H1 (cell line): Measurements from ENCODE around the gene LYPD6B. TPM values are rescaled to one million over a fixed set of nuclear protein-coding genes. Genes with fewer than 3 reads are reported as not detected.

Experiments used
- CTCF ChIA-PET: fragments of 300-600 bp; sonication (Branson Sonifier 250); formaldehyde crosslinking; loops from one replicate; lab custom pipeline; 2021; ENCODE audit not compliant: partially characterized antibody; lab: Charles Lee
- POLR2A ChIA-PET: fragments of 300-600 bp; sonication (Branson Sonifier 250); formaldehyde crosslinking; loops from one replicate; lab custom pipeline; 2021; ENCODE audit warnings: inconsistent platforms; ENCODE audit not compliant: partially characterized antibody; lab: Charles Lee
- DNase-seq, 2 experiments: peaks; one replicate each; pipeline versions ENCODE4 v3.0.0 to v3.0.0-alpha.2; 2010 to 2022; ENCODE audit warnings: low spot score in 2 of 2, low read depth in 1 of 2, mixed read lengths in 1 of 2
- FAIRE-seq: peaks from 2 replicates; lab custom pipeline; 2011; peaks lifted over from hg19 to GRCh38; lab: Jason Lieb, UNC
- H2AFZ ChIP-seq: 2 replicates; pipeline ENCODE4 v1.8.1; 2012; ENCODE audit warnings: low read length, inconsistent platforms
- H2AK5ac ChIP-seq: 2 replicates; pipeline ENCODE4 v1.6.1; 2013; ENCODE audit warnings: low read depth, low read length
- H2BK120ac ChIP-seq: replicated peaks from 2 replicates; pipeline ENCODE3; 2013; ENCODE audit warnings: low read depth, low read length, inconsistent platforms
- H2BK12ac ChIP-seq: 2 replicates; pipeline ENCODE4 v1.6.1; 2013; ENCODE audit warnings: low read depth, low read length
- H2BK15ac ChIP-seq: 2 replicates; pipeline ENCODE4 v1.6.1; 2013; ENCODE audit warnings: low read length
- H2BK20ac ChIP-seq: 2 replicates; pipeline ENCODE4 v1.6.1; 2013; ENCODE audit warnings: low read length
- H2BK5ac ChIP-seq: 2 replicates; pipeline ENCODE4 v1.6.1; 2013; ENCODE audit warnings: low read depth, low read length
- H3K14ac ChIP-seq: 2 replicates; pipeline ENCODE4 v1.6.1; 2013; ENCODE audit warnings: inconsistent platforms; ENCODE audit not compliant: insufficient read length
- H3K18ac ChIP-seq: 2 replicates; pipeline ENCODE4 v1.6.1; 2013; ENCODE audit warnings: low read length; ENCODE audit errors: extremely low read depth
- H3K23ac ChIP-seq: 2 replicates; pipeline ENCODE4 v1.6.1; 2013; ENCODE audit warnings: inconsistent platforms; ENCODE audit not compliant: insufficient read length
- H3K23me2 ChIP-seq: 2 replicates; pipeline ENCODE4 v1.6.1; 2013; ENCODE audit warnings: low read depth, low read length
- H3K27ac ChIP-seq: 2 replicates; pipeline ENCODE4 v1.6.1; 2011; ENCODE audit warnings: low read depth, low read length, inconsistent platforms
- H3K27me3 ChIP-seq, 4 experiments: replicated peaks in 1 of 4; 1 replicate in 1 of 4; 2 replicates in 3 of 4; pipeline versions ENCODE4 v1.6.1 to v1.8.1; 2011 to 2013; ENCODE audit warnings: low read length in 3 of 4, mild to moderate bottlenecking in 3 of 4, inconsistent platforms in 2 of 4, mixed read lengths in 2 of 4, moderate library complexity in 1 of 4; ENCODE audit not compliant: control insufficient read depth in 3 of 4, insufficient read depth in 3 of 4; ENCODE audit errors: extremely low read depth in 1 of 4
- H3K36me3 ChIP-seq, 4 experiments: 2 replicates each; pipeline versions ENCODE4 v1.6.1 to v1.8.1; 2011 to 2013; ENCODE audit warnings: mild to moderate bottlenecking in 4 of 4, low read length in 3 of 4, moderate library complexity in 2 of 4, control low read depth in 1 of 4, inconsistent platforms in 1 of 4; ENCODE audit not compliant: insufficient read depth in 4 of 4, control insufficient read depth in 2 of 4
- H3K4ac ChIP-seq: replicated peaks from 2 replicates; pipeline ENCODE3; 2013; ENCODE audit warnings: low read length, low read depth, mixed read lengths, inconsistent platforms; ENCODE audit not compliant: insufficient read length
- H3K4me1 ChIP-seq, 4 experiments: replicated peaks in 1 of 4; 1 replicate in 1 of 4; 2 replicates in 3 of 4; pipeline versions ENCODE4 v1.6.1 to v1.8.1; 2011 to 2013; ENCODE audit warnings: low read length in 3 of 4, inconsistent platforms in 2 of 4, mixed read lengths in 1 of 4; ENCODE audit not compliant: insufficient read depth in 4 of 4, control insufficient read depth in 3 of 4
- H3K4me2 ChIP-seq, 2 experiments: 2 replicates each; pipeline versions ENCODE4 v1.6.1 to v1.8.1; 2011 to 2013; ENCODE audit warnings: low read depth in 2 of 2, low read length in 2 of 2, control low read depth in 1 of 2, inconsistent platforms in 1 of 2, mild to moderate bottlenecking in 1 of 2; ENCODE audit not compliant: insufficient read depth in 1 of 2
- H3K4me3 ChIP-seq, 4 experiments: fragments of 200-600, 300-600 bp in 1 of 4; sonication (generic), shearing (Covaris generic), sonication (Bioruptor Twin) in 1 of 4; 2 replicates each; pipeline versions ENCODE4 v1.5.1 to v1.8.1; 2011 to 2016; ENCODE audit warnings: low read length in 4 of 4, low read depth in 3 of 4, control low read depth in 2 of 4, inconsistent platforms in 2 of 4, mild to moderate bottlenecking in 2 of 4, mixed read lengths in 1 of 4, moderate library complexity in 1 of 4; ENCODE audit not compliant: insufficient read depth in 2 of 4; ENCODE audit errors: extremely low read depth in 1 of 4
- H3K56ac ChIP-seq: replicated peaks from 2 replicates; pipeline ENCODE3; 2013; ENCODE audit warnings: low read depth, mild to moderate bottlenecking, mixed read lengths, low read length, inconsistent platforms; ENCODE audit not compliant: insufficient read length
- H3K79me1 ChIP-seq: 2 replicates; pipeline ENCODE4 v1.6.1; 2013; ENCODE audit warnings: low read depth, low read length, control low read depth
- H3K79me2 ChIP-seq, 2 experiments: 2 replicates each; pipeline versions ENCODE4 v1.6.1 to v1.8.1; 2012 to 2013; ENCODE audit warnings: low read length in 2 of 2, mild to moderate bottlenecking in 2 of 2, inconsistent platforms in 1 of 2; ENCODE audit not compliant: insufficient read depth in 2 of 2, control insufficient read depth in 1 of 2
- H3K9ac ChIP-seq, 4 experiments: replicated peaks in 1 of 4; 1 replicate in 1 of 4; 2 replicates in 3 of 4; pipeline versions ENCODE4 v1.6.1 to v1.8.1; 2011 to 2013; ENCODE audit warnings: low read depth in 3 of 4, low read length in 3 of 4, control low read depth in 2 of 4, mild to moderate bottlenecking in 2 of 4, moderate library complexity in 2 of 4, inconsistent platforms in 1 of 4; ENCODE audit errors: extremely low read depth in 1 of 4
- H3K9me3 ChIP-seq, 2 experiments: 2 replicates each; pipeline versions ENCODE4 v1.6.1 to v1.8.1; 2012 to 2013; ENCODE audit warnings: mild to moderate bottlenecking in 2 of 2, moderate library complexity in 2 of 2, control low read depth in 1 of 2, inconsistent platforms in 1 of 2, low read depth in 1 of 2, low read length in 1 of 2, mixed read lengths in 1 of 2; ENCODE audit not compliant: insufficient read depth in 2 of 2
- H4K20me1 ChIP-seq, 2 experiments: replicated peaks in 1 of 2; 2 replicates each; pipeline versions ENCODE3 to v1.8.1; 2011 to 2013; ENCODE audit warnings: inconsistent platforms in 2 of 2, low read length in 2 of 2, mild to moderate bottlenecking in 1 of 2; ENCODE audit not compliant: insufficient read depth in 2 of 2, control insufficient read depth in 1 of 2
- H4K5ac ChIP-seq: 2 replicates; pipeline ENCODE4 v1.6.1; 2013; ENCODE audit warnings: low read length, low read depth, mixed read lengths, inconsistent platforms; ENCODE audit not compliant: insufficient read length
- H4K8ac ChIP-seq: 2 replicates; pipeline ENCODE4 v1.8.0; 2013; ENCODE audit warnings: mild to moderate bottlenecking, moderate library complexity, low read length, inconsistent platforms; ENCODE audit not compliant: insufficient read depth; ENCODE audit errors: extremely low read depth
- H4K91ac ChIP-seq: replicated peaks from 2 replicates; pipeline ENCODE3; 2013; ENCODE audit warnings: low read length, mixed read lengths, inconsistent platforms; ENCODE audit not compliant: insufficient read length
- CHD2 ChIP-seq: IDR thresholded peaks from 2 replicates; pipeline ENCODE4 v1.6.1; 2012; ENCODE audit warnings: low read length, improper control_type of control experiment
- CTBP2 ChIP-seq: IDR thresholded peaks from 2 replicates; pipeline ENCODE4 v1.7.0; 2011; ENCODE audit warnings: borderline replicate concordance, mild to moderate bottlenecking, moderate library complexity, mixed read lengths, low read length; ENCODE audit not compliant: insufficient read depth, insufficient read length
- FOSL1 ChIP-seq: IDR thresholded peaks from 2 replicates; pipeline ENCODE4 v1.6.1; 2011; ENCODE audit warnings: mild to moderate bottlenecking, low read depth, low read length, moderate library complexity; ENCODE audit not compliant: insufficient read depth
- NANOG ChIP-seq: IDR thresholded peaks from 2 replicates; pipeline ENCODE4 v1.6.1; 2011; ENCODE audit warnings: low read length, low read depth, mild to moderate bottlenecking, inconsistent platforms; ENCODE audit not compliant: insufficient read depth, poor library complexity, severe bottlenecking
- SAP30 ChIP-seq: fragments of 300-600 bp; sonication (generic); IDR thresholded peaks from 2 replicates; pipeline ENCODE4 v1.7.1; 2012; ENCODE audit warnings: low read length, moderate library complexity, mild to moderate bottlenecking, inconsistent platforms; ENCODE audit not compliant: insufficient read depth, insufficient replicate concordance
- TAF7 ChIP-seq: optimal IDR thresholded peaks from 2 replicates; pipeline ENCODE3; 2011; ENCODE audit warnings: low read depth, mild to moderate bottlenecking, inconsistent platforms, low read length, moderate library complexity, borderline replicate concordance
- TEAD4 ChIP-seq: IDR thresholded peaks from 2 replicates; pipeline ENCODE4 v1.6.1; 2012; ENCODE audit warnings: low read depth, low read length, inconsistent platforms, mixed read lengths
- YY1 ChIP-seq: IDR thresholded peaks from 2 replicates; pipeline ENCODE4 v1.6.1; 2011; ENCODE audit warnings: low read depth, mild to moderate bottlenecking, low read length
- ZNF274 ChIP-seq: IDR thresholded peaks from 2 replicates; pipeline ENCODE4 v1.7.0; 2012; ENCODE audit warnings: low read length, borderline replicate concordance; ENCODE audit errors: extremely low read depth
- WGBS, 2 experiments: shearing (Covaris generic) in 1 of 2; methylation state at CpG; one replicate each; pipeline versions ENCODE4 v1.1.6 to v1.1.7; 2013 to 2015; ENCODE audit warnings: low lambda C conversion rate in 2 of 2, mixed read lengths in 2 of 2, inconsistent platforms in 1 of 2, low coverage in 1 of 2, missing lambda C conversion rate in 1 of 2; ENCODE audit not compliant: insufficient replicate concordance in 2 of 2, insufficient coverage in 1 of 2, insufficient read length in 1 of 2; ENCODE audit errors: extremely low coverage in 1 of 2, missing lambda C conversion rate in 1 of 2; 5-methylcytosine and 5-hydroxymethylcytosine counted together
- polyA plus RNA-seq, 7 experiments: library from polyadenylated mRNA; depleted of rRNA in 3 of 7; stranded (reverse) in 5 of 7; unstranded in 2 of 7; fragments of >200 nt in 5 of 7; fragments of 200-250 nt in 2 of 7; gene quantifications; 1 replicate in 5 of 7; 2 replicates in 1 of 7; 4 replicates in 1 of 7; pipeline versions ENCODE4 v1.2.1 to v1.2.3, GENCODE V29; 2011 to 2013; ENCODE audit warnings: missing spikeins in 2 of 7, mixed read lengths in 2 of 7
- total RNA-seq: library from RNA; stranded (reverse); fragmentation: NEBNext Ultra II Directional; extraction: Animal tissue kit (Norgen Biotek cat#: 25700); gene quantifications from 2 replicates; pipeline ENCODE4 v1.2.1, GENCODE V29; 2021
- TF ChIP-seq, protein P1 (sequence below), 3 experiments: IDR thresholded peaks; 1 replicate in 2 of 3; 2 replicates in 1 of 3; pipeline versions ENCODE4 v1.5.1 to v1.6.1; 2011; ENCODE audit warnings: low read length in 3 of 3, mild to moderate bottlenecking in 3 of 3, inconsistent platforms in 2 of 3, low read depth in 1 of 3, moderate library complexity in 1 of 3; ENCODE audit not compliant: insufficient read depth in 1 of 3; ENCODE audit errors: control extremely low read depth in 1 of 3

Gene LYPD6B
- total and polyA plus RNA-seq, 2 of the 8 experiments (the other 6 are each of a cell fraction or from before 2014, with no cell fraction given), result 2.2 to 3.5 TPM

DNA sequence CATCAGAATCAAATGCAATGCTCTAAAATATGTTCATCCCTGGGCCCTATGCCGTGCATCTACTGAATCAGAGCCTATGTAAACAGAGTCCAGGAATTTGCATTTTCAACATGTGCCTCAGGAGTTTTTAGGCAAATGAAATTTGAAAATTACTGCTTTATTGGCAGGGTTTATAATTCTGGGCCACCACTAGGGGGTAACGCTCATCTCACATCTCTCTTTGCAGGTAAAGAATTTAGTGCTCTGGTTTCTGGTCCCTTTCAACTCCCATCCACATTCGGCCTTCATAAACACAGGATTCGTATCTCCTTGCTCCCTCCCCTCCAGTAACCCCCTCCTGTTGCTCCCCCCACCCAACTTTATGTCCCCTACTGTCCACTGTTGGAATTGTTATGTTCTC lies 49.3 kb downstream of the LYPD6B start:
- POLR2A ChIA-PET, result no interaction called here
- no peaks in the 10 kb centered on the region for H3K27me3 ChIP-seq
- no peak for TF ChIP-seq YY1
- no peak for TF ChIP-seq CTBP2
- no peak for TF ChIP-seq FOSL1
- TF ChIP-seq TAF7, result no peak
- TF ChIP-seq ZNF274, result no peak
- TF ChIP-seq NANOG, result no peak
- no peak for TF ChIP-seq TEAD4
- no peak for TF ChIP-seq SAP30
- no peak for TF ChIP-seq CHD2
- TF ChIP-seq, protein P1, sequence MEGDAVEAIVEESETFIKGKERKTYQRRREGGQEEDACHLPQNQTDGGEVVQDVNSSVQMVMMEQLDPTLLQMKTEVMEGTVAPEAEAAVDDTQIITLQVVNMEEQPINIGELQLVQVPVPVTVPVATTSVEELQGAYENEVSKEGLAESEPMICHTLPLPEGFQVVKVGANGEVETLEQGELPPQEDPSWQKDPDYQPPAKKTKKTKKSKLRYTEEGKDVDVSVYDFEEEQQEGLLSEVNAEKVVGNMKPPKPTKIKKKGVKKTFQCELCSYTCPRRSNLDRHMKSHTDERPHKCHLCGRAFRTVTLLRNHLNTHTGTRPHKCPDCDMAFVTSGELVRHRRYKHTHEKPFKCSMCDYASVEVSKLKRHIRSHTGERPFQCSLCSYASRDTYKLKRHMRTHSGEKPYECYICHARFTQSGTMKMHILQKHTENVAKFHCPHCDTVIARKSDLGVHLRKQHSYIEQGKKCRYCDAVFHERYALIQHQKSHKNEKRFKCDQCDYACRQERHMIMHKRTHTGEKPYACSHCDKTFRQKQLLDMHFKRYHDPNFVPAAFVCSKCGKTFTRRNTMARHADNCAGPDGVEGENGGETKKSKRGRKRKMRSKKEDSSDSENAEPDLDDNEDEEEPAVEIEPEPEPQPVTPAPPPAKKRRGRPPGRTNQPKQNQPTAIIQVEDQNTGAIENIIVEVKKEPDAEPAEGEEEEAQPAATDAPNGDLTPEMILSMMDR (IDR thresholded peaks at IDR 0.05; ENCODE audit: control extremely low read depth in 1 of 3, insufficient read depth in 1 of 3, low read depth in 1 of 3, low read length in 3 of 3), result peak in 2 of 3 experiments; percentile 47 to 63; a peak in 3 of 4 replicates

More for the DNA sequence above, 49.3 kb downstream of the LYPD6B start:
- no peak overlapping the region for H2AFZ ChIP-seq
- H3K79me1 ChIP-seq, result no peaks in the 10 kb centered on the region
- H2BK15ac ChIP-seq, result no peak overlapping the region
- no peak overlapping the region for H3K23ac ChIP-seq
- no peak overlapping the region for H4K91ac ChIP-seq
- FAIRE-seq (no peak), DNase-seq (no peak)
- no peaks in the 10 kb centered on the region; the same call in none of the 2 replicates for H3K23me2 ChIP-seq
- H4K5ac ChIP-seq, result no peak overlapping the region
- no peaks in the 10 kb centered on the region for H3K9me3 ChIP-seq
- H3K4ac ChIP-seq, result no peak overlapping the region
- H3K56ac ChIP-seq, result no peak overlapping the region
- CTCF ChIA-PET, result interaction anchor here (0.6 to 3.8 kb wide), 14 partner anchors 10 to 449 kb away, joined by 3 to 24 read pairs (median 5); no protein-coding TSS in a partner anchor
- no peak overlapping the region for H2BK120ac ChIP-seq
- no peaks in the 10 kb centered on the region for H4K20me1 ChIP-seq
- H2BK12ac ChIP-seq, result no peak overlapping the region
- 86% methylated on average over 4 of the region's 4 CpGs; no CpG with 5 or more reads in 1 of the 2 experiments for WGBS, 2 experiments
- no peak overlapping the region for H4K8ac ChIP-seq
- no peak overlapping the region for H3K4me2 ChIP-seq
- H3K14ac ChIP-seq, result no peak overlapping the region
- no peaks in the 10 kb centered on the region for H3K36me3 ChIP-seq
- H3K4me3 ChIP-seq, result no peak overlapping the region
- no peak overlapping the region for H2BK20ac ChIP-seq
- H2AK5ac ChIP-seq, result no peak overlapping the region
- no peak overlapping the region for H3K27ac ChIP-seq
- no peak overlapping the region for H2BK5ac ChIP-seq
- H3K9ac ChIP-seq, result no peak overlapping the region
- H3K79me2 ChIP-seq, result no peaks in the 10 kb centered on the region
- peaks cover 0 to 4% (median 4%) of the 10 kb centered on the region in 4 experiments; a peak in 4 of 7 replicates for H3K4me1 ChIP-seq
- no peak overlapping the region for H3K18ac ChIP-seq
